MV-4-11 (cell line): ENCODE results near the gene RNF213.

Source experiments
- DNase-seq: peaks from one replicate; lab custom pipeline; 2025; lab: John Stamatoyannopoulos, UW

RNF213 gene

DNA sequence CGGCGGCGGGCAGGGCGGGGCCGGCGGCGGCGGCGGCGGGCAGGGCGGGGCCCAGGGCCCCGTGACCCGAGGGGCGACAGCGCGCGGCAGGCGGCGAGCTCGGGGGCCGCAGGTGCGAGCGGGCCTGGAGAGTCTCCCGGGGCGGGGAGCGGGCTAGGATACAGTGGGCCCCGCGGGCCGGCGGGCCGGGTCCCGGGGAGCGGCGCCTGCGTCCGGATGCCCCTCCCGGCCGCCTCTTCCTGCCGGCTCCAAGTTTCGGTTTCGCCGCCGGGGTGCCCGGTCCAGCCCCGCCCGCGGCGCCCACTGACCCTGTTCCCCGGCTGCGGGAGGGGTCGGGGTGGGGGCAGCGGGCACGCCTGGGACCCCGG lies at the start of gene RNF213:
TSS of gene RNF213 (plus strand) at position 62 of the 368 bp plus-strand sequence. CDS start 2,830 bp downstream, outside the sequence.
- DNase-seq: peak; percentile 10

DNA sequence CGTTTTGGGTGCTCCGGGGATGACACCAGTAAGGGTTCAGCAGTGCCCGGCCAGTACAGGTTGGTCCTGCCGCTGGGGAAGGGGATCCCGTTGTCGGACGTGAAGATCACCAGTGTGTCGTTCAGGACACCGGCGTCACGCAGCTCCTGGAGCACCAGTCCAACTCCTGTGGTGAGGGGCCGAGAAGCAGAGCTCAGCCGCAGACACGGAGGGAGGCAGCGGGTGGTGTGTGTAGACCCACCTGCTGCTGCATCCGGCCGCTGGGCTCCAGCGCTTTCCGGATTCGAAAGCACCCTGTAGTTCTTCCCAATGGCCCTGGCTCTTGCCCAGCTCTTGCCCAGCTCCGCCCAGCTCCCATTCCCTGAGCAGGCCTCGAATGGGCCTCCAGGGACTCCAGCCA lies 48.5 kb upstream of the RNF213 start:
- no peak for DNase-seq

DNA sequence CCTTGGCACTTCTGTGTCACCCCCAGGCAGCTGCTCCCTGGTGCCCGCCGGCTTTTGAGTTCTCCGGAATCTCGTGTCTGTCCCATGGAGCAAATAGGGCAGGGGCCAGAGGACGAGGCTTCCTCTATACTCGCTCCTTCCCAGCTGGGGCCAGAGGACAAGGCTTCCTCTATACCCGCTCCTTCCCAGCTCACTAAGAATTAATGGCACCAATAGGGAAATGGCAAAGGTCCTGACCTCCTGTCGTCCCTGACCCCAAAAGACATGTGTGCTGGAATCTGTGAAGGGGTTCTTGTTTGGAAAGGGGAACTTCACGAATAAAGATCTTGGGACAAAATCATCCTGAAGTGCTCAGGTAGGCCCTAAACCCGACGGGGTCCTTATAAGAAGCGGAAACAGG lies 48.1 kb upstream of the RNF213 start:
- no peak for DNase-seq

DNA sequence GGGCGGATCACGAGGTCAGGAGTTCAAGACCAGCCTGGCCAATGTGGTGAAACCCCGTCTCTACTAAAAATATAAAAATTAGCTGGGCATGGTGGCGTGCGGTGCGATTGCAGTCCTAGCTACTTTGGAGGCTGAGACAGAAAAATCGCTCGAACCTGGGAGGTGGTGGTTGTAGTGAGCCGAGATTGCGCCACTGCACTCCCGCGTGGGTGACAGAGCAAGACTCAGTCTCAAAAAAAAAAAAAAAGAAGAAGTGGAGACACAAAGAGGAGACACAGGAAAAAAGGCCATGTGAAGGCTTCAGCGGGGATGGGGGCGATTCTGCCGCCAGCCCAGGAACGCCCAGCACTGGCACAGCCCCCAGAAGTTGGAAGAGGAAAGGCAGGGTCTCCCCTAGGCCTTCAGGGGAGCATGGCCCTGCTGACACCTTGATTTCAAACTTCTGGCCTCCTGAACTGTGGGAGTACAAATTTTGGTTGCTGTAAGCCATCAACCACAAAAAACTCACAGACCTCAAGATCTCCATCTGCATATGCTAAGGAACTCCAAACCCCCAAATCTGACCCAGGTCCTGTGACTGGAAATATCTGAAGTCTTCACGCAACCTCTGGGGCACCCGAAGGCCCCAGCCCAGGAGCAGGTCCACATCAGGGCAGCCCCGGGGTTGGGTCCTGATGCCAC lies 47.5 kb upstream of the RNF213 start:
- DNase-seq: peak; percentile 84

DNA sequence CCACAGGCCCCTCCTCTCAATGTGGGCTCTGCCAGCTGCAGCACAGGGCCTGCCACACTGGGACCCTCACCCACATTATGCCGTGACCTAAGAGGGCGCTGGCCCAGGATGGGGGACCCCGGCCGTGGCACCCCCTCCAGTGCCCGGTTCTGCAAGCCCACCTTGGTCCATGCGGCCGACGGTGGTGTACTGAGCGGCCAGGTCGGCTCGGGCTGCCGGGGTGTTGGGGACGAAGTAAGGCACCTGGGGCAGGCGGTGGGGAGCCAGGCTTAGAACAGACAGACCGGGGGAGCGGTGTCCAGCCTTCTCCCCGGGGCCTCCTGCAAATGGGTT lies 47.0 kb upstream of the RNF213 start:
- DNase-seq: no peak

DNA sequence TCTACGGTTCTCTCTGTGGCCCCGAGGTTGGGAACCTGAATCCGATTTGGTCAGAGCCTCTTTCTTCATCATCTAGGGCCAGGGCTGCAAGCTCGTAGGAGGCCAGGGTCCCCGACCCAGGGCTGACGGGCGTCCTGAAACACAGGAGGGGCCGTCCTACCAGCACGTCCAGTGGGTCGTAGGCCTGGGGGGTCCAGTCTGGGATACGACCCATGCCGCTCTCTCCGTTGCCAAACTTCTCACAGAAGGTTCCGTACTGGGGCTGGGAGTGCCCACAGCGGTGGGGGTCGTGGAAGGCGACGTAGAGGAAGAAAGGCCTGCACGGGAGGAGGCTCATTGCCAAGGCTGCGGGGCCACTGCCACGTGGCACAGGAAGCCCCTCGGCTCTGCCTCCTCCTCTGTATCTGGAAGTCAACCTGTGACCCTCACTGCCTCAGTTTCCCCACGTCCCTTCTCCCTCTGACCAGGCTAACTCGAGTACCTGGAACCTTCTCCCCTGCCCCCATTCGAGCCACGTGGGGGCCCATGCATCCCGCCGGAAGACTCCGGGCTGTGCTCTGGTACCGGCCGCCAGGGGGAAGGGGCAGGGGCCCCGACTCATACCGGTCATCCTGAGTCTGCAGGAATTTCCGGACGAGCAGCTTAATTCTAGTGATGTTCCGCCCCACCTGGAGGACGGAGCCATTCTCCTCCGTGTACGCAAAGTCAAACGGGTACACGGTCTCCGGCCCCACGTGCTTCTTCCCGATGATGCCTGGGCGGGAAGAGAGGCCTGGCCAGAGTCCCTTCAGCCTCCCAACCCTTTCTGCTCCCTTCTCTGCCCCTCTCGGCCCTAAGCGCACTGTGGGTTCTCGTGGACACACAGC lies 46.4 kb upstream of the RNF213 start:
- no peak for DNase-seq

DNA sequence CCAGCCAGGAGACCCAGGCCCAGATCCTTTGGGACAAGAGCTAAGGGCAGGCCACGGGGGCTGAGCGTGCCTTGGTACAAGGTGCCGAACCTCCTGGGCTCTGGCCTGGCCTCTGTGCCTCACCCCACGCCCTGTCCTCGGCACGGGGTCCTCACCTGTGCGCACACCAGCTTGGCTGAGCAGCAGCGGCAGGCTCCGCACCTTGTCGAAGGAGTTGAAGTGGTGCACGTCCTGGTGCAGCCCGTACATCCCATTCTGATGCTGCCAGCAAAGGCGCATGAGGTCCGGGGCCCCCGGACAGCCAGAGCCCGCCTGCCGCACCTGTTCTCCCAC lies 45.8 kb upstream of the RNF213 start:
- no peak for DNase-seq

DNA sequence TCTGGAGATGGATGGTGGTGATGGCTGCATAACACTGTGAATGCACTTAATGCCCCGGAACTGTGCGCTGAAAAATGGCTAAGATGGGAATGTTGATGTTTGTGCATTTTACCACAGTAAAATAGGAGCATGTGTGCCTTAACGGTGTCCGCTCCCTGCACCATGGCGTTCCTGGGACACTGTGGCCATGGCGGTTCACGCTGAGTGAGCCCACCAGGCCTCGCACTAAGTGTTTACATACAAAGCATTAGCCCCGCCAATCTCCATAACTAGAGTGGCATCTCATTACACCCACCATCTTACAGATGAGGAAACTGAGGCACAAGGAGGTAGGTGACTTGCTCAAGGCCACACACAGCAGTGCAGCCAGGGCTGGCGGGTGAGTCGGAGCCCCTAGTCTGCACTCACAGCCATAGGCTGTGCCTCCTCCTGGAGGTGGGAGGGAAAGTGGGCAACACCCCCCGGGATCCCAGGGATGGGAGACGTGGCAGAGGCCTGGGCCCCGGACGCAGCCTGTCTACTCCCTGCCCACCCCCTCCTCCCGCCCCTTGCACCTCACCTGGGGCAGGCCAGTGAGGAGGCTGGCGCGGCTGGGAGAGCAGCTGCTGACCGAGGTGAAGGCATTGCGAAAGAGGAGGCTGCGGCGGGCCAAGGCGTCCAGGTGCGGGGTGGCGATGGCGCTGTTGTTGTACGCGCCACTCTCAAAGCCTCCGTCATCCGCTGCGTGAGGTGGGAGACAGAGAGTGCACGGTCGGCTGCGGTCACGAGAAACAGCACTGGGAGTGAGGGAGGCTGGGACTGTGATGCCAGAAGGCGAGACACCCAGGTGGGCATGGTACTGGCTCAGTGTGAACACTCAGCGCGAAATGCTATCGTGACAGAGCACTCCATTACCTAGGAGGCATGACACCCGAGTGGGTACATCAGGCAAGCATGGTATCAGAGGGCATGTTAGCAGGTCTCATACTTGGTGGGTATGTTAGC lies 43.9 kb upstream of the RNF213 start:
- DNase-seq: no peak

DNA sequence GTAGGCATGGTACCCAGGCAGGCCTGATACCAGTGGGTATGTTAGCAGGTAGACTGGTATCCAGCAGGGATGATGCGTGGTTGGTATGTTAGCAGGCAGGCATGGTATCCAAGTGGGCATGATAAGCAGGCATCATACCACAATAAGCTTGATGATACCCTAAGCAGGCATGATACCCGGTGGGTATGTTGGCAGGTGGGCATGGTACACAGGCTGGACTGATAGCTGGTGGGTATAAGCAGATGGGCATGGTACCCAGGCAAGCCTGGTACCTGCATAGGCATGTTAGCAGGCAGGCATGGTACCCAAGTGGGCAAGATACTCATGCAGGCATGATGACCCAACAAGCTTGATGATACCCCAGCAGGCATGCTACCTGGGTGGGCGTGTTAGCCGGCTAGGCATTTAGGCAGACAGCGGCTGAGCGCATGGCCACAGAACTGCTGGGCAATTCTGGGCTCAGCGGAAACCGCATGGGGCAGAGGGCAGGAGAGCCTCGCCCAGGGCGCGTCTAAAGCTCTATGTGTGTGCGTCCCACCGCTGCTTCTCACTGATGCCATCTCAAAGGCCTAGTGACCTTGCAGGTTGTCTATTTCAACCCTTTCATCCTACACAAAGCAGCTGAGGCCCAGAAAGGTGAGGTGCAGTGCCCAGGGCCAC lies 42.8 kb upstream of the RNF213 start:
- no peak for DNase-seq

DNA sequence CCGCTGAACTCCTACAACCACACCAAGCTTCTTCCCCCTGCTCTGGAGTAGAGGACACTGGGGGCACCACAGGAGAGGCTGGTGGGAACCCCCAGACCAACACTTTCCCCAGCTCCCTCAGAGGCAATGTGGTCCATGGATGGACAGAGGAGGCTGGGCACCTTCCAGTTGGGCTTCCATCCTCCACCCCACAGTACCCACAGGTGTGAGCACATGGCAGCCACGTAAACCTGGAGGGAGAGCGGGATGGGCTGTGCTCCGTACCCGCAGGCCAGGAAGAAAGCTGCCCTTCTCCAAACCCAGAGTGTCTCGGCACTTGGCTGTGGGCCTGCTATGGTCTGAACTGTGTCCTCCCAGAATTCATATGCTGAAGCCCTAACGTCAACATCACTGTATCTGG lies 42.3 kb upstream of the RNF213 start:
- no peak for DNase-seq

DNA sequence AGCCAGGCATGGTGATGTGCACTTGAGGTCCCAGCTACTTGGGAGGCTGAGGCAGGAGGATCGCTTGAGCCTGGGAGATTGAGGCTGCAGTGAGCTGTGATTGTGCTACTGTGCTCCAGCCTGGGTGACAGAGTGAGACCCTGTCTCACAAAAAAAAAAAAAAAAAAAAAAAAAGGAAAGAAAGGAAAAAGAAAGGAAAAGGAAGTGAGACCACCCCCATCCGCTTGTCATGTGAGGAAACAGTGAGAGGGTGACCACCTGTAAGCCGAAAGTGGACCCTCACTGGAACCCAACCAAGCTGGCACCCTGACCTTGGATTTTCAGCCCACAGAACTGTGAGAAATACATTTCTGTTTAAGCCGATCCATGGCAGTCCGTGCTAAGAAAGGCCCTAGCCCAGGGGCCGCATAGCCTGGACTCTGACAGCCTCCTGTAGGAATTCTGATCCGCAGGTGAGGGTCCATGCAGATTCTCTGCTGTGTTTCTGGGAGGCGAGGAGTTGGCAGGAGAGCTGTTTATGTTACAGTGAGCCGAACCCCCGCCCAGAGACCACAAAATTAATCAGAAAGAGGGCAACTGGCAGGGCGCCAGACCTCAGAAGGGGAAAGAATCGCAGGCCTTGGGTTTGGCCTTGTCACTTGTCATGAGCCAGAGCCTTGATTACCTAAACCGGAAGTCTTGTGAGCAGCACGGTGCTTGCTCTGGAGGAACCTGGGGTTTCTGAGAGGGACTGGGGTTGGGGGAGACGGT lies 41.5 kb upstream of the RNF213 start:
- peak; percentile 97 for DNase-seq

DNA sequence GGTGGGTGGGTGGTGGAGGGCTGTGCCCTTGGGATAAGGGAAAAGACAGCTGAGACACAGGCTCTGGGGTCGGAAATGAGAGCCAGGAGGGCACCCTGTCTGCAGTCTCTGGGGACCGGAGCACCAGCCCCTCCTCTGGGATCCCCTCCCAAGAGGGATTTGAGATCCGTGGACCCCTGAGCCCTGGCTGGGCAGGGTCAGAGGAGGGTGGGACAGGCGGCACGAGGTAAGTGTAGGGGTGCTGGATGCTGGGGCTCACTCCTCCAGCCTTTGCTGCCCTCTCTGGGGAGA lies 40.9 kb upstream of the RNF213 start:
- DNase-seq: no peak

DNA sequence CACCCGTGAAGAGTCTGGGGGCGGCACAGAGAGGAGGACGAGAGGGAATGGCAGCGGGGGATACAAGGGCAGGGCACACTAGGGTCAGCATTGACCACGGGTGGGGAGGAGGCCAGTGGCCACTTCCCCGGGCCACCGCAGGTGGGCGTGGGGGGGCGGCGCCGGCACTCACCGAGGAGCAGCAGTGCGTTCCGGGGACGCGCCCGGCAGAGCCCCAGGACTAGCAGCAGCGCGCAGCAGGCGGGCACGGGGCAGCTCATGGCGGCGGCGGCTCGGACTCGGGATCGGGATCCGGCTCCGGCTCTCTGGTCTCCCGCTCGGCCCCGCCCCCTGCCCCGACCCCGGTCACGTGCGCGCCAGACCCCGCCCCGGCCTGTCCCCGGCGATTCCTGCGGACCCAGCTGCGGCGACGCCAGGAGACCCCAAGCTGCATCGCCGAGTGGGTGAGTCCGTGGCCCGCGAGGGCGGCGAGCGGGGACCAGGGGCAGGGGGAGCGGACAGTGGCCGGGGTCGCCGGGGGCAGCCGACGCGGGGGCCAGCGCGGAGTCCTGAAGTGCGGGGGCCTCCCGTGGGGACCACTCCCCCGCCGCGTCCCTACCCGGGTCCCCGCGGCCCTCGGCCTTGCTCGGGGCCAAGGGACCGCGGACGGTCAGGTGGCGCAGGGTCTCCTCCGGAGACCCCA lies 40.5 kb upstream of the RNF213 start, which contains the start of the genes SGSH and SLC26A11:
TSS of gene SGSH (minus strand) at position 280 of the 682 bp plus-strand sequence. CDS start at position 260, 20 bp downstream.
TSS of gene SLC26A11 (plus strand) at position 374 of the 682 bp plus-strand sequence. CDS start 1,134 bp downstream, outside the sequence.
- DNase-seq: no peak

DNA sequence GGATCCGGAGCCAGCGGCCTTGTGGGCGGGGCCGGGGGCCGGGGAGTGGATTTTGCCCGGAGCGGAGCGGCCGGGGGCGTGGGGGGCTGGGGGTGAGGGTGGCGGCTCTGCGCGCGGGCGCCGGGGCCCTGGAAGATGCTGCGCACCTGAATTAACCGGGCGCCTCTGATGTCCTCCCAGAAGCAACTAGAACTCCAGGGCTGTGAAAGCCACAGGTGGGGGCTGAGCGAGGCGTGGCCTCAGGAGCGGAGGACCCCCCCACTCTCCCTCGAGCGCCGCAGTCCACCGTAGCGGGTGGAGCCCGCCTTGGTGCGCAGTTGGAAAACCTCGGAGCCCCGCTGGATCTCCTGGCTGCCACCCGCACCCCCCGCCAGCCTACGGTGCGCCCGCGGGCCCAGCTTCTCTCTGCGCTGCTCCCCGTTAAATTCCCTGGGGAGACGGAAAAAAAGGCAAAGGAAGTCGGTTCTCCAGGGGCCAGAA lies 39.9 kb upstream of the RNF213 start:
- DNase-seq: no peak

DNA sequence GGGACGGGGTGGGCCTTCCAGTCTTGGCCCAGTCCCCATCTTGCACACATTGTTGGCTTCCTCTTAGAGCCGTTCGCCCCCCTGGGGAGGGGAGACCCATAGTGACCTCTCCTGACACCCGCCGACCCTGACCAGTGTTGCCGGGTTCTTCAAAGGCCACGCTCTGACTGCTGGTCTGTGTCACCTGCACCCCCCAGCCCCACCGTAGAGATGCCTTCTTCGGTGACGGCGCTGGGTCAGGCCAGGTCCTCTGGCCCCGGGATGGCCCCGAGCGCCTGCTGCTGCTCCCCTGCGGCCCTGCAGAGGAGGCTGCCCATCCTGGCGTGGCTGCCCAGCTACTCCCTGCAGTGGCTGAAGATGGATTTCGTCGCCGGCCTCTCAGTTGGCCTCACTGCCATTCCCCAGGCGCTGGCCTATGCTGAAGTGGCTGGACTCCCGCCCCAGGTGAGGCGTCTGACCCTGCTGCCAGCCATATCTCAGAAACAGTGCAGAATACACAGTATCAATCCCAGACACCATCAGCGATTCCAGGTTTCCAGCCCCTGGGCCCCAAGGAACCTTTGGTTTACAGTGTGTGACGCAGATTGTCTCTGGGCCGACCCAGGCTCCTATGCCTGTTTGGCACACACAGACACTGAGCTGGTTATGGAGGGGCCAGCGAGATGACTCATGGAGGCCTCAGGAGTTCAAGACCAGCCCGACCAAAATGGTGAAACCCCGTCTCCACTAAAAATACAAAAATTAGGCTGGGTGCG lies 39.1 kb upstream of the RNF213 start:
- DNase-seq: no peak

DNA sequence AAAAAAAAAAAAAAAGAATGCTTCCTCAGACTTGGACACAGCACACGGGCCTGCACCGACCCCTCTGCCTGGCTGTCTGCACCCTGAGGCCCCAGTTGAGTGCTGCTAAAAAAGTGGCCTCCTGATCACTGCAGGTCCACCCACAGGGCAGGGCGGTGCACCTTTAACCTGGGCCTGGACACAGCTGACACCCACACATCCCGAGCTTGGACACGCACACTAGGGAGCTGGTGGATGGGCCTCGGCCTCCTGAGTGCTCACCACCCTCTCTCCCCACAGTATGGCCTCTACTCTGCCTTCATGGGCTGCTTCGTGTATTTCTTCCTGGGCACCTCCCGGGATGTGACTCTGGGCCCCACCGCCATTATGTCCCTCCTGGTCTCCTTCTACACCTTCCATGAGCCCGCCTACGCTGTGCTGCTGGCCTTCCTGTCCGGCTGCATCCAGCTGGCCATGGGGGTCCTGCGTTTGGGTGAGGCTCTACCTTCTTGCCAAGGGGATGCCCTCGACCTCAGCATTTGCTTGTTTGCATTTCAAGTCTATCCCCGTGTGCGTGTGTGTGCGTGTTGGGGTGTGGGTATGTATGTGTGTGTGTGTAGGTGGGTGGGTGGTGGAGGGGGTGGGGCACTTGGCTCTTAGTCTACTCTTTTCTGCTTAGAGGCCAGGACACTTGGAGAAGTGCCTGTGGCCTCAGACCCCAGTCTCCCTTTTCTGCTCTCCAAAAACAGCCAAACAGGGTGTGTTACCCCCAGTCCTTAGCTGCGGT lies 38.1 kb upstream of the RNF213 start:
- DNase-seq: no peak

DNA sequence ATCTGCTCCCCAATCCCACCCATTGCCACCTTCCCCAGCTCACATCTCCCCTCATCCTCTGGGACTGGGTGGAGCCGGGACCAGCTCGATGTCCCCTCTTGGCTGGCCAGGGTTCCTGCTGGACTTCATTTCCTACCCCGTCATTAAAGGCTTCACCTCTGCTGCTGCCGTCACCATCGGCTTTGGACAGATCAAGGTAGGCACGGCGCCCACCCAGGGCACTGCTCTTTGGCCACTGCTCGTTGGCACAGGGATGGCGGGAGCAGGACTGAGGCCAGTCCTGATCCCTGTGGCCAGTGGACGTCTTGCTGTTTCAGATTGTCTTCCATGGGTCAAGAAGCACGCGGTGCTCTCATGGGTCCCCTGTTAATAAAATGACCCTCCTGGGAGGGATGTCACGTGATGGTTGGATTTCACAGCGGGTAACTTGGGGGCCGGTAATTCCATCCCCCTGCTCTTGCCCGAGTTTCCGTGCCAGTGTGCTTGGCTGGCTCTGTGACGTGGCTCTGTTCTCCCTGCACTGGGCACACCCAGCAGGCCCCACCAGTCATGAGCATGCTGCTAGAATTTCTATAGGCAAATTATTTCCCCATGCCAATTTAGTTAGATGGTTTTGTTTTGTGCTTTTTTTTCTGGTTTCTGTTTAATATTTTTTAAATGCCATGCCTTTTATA lies 37.4 kb upstream of the RNF213 start:
- no peak for DNase-seq

DNA sequence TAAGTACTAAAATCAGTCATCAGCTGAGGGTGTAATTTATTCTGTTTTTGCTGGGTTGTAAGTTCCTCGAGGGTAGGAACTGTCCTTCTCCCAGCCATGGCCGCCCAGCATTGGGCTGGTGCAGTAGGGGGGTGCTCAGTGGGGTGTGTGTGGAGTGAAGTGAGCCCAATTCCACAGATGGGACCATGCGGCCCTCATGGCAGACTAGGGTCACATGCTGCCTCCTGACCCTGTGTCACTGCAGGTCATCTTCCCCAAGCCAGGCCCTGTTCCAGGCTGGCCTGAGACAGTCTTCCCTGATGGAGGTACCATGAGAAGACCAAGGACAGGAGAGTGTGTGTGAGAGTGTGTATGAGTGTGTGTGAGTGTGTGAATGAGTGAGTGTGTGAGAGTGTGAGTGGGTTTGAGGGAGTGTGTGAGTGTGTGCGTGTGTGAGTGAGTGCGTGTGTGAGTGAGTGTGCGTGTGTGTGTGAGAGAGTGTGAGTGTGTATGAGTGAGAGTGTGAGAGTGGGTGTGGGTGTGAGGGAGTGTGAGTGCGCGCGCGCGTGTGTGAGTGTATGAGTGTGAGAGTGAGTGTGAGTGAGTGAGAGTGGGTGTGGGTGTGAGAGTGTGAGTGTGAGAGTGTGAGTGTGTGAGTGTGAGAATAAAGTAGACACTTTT lies 36.7 kb upstream of the RNF213 start:
- DNase-seq: no peak
